ENCODE data around the gene BCHE. TPM values are rescaled to one million over a fixed set of nuclear protein-coding genes. Genes with fewer than 3 reads are reported as not detected.

The BCHE gene
- polyA plus RNA-seq, 1 donor: 66.7 TPM

DNA sequence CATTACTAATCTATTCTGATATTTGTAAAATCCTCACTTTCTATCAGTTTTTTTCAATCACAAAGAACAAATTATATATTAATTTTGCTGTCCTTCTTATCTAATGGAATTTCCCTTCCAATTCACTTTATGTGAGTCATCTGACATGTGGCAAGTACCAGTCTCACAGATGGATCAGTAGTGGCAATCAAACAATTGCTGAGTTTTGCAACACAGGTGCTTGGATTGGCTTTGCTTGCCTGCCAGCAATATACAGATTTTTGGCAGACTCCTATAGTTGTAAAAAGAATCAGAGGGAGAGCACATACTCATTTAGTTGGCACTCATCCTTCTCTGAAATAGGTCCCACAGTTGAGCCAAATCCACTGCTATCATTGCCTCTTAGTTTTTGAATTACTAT, 83.7 kb downstream of the BCHE start:
- no peak for DNase-seq (ENCODE audit: low read depth)

GRCh38 chr3:165751637-165752036, 85.6 kb downstream of the BCHE start:
- no peak for DNase-seq (ENCODE audit: low read depth)

DNA sequence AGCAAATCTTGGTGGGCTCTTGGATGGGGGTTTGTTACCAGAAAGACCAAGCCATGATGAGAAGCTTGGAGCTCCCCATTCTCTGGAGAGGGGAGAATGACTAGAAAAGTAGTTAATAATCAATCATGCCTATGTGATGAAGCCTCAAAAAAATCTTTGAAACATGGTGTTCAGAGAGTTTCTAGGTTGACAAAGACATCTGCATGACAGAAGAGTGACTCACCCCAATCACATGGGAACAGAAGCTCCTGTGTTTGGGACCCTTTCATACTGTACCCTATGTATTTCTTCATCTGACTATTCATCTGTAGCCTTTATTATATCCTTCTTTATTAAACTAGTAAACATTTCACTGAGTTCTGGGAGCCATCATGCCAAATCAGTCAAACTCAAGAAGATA, 87.4 kb downstream of the BCHE start:
- no peak for DNase-seq (ENCODE audit: low read depth)

GRCh38 chr3:165749241-165749640, 88.0 kb downstream of the BCHE start:
- DNase-seq (ENCODE audit: low read depth): no peak

DNA sequence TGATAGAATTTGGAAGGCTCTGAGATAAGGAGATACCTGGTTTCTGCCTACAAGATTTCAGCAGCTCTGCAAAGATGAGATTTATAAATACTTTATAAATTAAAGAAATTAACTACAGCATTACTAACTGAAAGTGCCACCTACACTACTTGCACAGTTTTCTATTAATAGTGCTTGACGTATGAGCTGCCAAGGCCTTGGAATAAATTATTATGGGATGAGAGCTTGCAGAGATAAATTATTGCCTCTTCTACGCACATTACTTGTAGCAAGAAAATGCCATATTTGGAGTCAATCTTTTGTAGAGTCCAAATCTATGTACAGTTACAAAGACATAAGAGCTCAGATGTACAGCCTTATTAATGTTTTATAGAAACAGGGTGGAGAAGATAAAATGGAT, 89.1 kb downstream of the BCHE start:
- DNase-seq (ENCODE audit: low read depth): no peak

DNA sequence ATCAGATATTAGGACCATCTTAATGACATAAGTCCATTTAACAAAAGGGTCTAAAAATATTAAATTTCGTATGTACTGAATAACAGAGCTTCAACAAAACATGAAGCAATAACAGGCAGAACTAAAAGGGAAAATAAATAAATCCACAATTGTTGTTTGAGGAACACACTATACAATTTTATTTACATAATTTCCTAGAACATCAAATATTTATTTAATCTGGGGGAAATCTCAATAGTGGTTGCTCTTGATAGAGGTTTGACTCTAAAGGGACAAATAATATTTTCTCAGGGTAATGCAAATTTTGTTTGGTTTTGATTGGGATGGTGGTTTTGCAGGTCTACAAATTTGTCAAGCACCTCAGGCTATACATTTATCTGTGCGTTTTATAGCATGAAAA, 90.3 kb downstream of the BCHE start:
- no peak for DNase-seq (ENCODE audit: low read depth)

GRCh38 chr3:165744025-165744424, 93.2 kb downstream of the BCHE start:
- DNase-seq (ENCODE audit: low read depth): no peak

DNA sequence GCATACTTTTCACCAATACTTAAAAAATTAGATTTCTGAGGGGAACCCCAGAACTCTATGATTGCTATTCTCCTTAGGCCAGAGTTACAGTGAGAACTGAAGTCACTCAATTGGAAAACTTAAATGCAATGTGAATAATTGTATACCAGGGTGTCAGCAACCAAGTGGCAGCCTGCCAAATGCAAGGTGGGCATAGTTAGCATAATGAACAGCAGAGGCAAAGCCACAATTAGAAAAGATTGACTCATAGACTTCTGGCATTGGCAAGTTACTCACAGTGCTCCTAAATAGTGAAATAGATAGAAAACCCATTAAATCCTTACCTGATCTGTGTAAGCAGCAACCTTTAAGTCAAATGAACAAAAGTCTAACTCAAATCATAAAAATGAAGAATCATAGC, 94.9 kb downstream of the BCHE start:
- no peak for DNase-seq (ENCODE audit: low read depth)

DNA sequence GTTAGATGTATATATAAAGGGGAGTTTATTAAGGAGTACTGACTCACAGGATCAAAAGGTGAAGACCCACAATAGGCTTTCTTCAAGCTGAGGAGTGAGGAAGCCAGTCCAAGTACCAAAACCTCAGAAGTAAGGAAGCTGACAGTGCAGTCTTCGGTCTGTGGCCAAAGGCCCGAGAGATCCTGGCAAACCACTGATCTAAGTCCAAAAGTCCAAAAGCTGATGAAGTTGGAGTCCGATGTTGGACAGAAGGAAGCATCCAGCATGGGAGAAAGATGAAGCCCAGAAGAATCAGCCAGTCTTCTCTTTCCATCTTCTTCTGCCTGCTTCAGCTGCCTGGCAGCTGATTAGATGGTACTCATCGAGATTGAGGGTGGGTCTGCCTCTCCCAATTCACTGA, 107.5 kb downstream of the BCHE start:
- DNase-seq (ENCODE audit: low read depth): no peak

- no peak for DNase-seq (ENCODE audit: low read depth)
These were observed 108.3 kb downstream of the BCHE start for GRCh38 chr3:165728924-165729323.

- no peak for DNase-seq (ENCODE audit: low read depth)
These were observed 111.9 kb downstream of the BCHE start for GRCh38 chr3:165725296-165725695.
